SK-N-MC (cell line): ENCODE measurements around the gene CAPN12.

Experiments used
- EZH2 ChIP-seq: fragments of 200-600 bp; sonication (generic); IDR thresholded peaks from one replicate; pipeline ENCODE4 v1.6.1; 2017; ENCODE audit warnings: antibody characterized with exemption
- POLR2AphosphoS5 ChIP-seq: IDR thresholded peaks from 2 replicates; pipeline ENCODE4 v1.6.1; 2012; ENCODE audit warnings: mild to moderate bottlenecking, low read depth, low read length, borderline replicate concordance

GRCh38 chr19:38682195-38682867, 61.9 kb downstream of the CAPN12 start:
- TF ChIP-seq POLR2AphosphoS5: no peak
- TF ChIP-seq EZH2: no peak
